Neuronal stem cell (in vitro differentiated cells): ENCODE results near the gene NTRK2.

Source experiments
- DNase-seq: peaks from one replicate; pipeline ENCODE4 v3.0.0-alpha.2; 2013; ENCODE audit warnings: low spot score
- H2AFZ ChIP-seq: one replicate; pipeline ENCODE4 v1.6.1; 2013; ENCODE audit warnings: mild to moderate bottlenecking, low read length, inconsistent platforms
- H2AK5ac ChIP-seq: 2 replicates; pipeline ENCODE4 v1.6.1; 2013; ENCODE audit warnings: low read depth, mild to moderate bottlenecking, inconsistent platforms, low read length, moderate library complexity, mixed read lengths
- H2BK120ac ChIP-seq: 2 replicates; pipeline ENCODE4 v1.6.1; 2013; ENCODE audit warnings: low read depth, mild to moderate bottlenecking, inconsistent platforms, low read length, moderate library complexity, mixed read lengths
- H2BK12ac ChIP-seq: one replicate; pipeline ENCODE4 v1.6.1; 2013; ENCODE audit warnings: low read length, inconsistent platforms
- H2BK15ac ChIP-seq: 2 replicates; pipeline ENCODE4 v1.6.1; 2013; ENCODE audit warnings: mild to moderate bottlenecking, low read length, inconsistent platforms, mixed read lengths
- H2BK5ac ChIP-seq: one replicate; pipeline ENCODE4 v1.6.1; 2013; ENCODE audit warnings: inconsistent platforms, mild to moderate bottlenecking, low read length, moderate library complexity
- H3K14ac ChIP-seq: one replicate; pipeline ENCODE4 v1.6.1; 2013; ENCODE audit warnings: low read length, inconsistent platforms
- H3K18ac ChIP-seq: 2 replicates; pipeline ENCODE4 v1.6.1; 2013; ENCODE audit warnings: low read length, inconsistent platforms
- H3K23ac ChIP-seq: 2 replicates; pipeline ENCODE4 v1.6.1; 2013; ENCODE audit warnings: low read depth, mild to moderate bottlenecking, mixed read lengths, low read length, inconsistent platforms; ENCODE audit not compliant: poor library complexity
- H3K27ac ChIP-seq: replicated peaks from 3 replicates; pipeline ENCODE4 v1.5.1; 2013; ENCODE audit warnings: low read length, inconsistent platforms
- H3K27me3 ChIP-seq, 3 experiments: 2 replicates each; pipeline ENCODE4 v1.6.1; 2013; ENCODE audit warnings: low read length in 3 of 3, mild to moderate bottlenecking in 2 of 3, inconsistent platforms in 1 of 3, low read depth in 1 of 3, mixed read lengths in 1 of 3, moderate library complexity in 1 of 3; ENCODE audit not compliant: control insufficient read depth in 3 of 3, insufficient read depth in 3 of 3
- H3K36me3 ChIP-seq, 2 donors: replicated peaks in 1 of 2; 2 replicates each; pipeline ENCODE4 v1.6.1; 2013; ENCODE audit warnings: low read length in 2 of 2; ENCODE audit not compliant: control insufficient read depth in 2 of 2, insufficient read depth in 2 of 2
- H3K4ac ChIP-seq: 2 replicates; pipeline ENCODE4 v1.6.1; 2013; ENCODE audit warnings: inconsistent platforms, mild to moderate bottlenecking, low read length, moderate library complexity
- H3K4me1 ChIP-seq, 2 donors: 1 replicate in 1 of 2; 2 replicates in 1 of 2; pipeline ENCODE4 v1.6.1; 2013; ENCODE audit warnings: low read length in 2 of 2, low read depth in 1 of 2; ENCODE audit not compliant: control insufficient read depth in 2 of 2, insufficient read depth in 1 of 2
- H3K4me2 ChIP-seq: one replicate; pipeline ENCODE4 v1.6.1; 2013; ENCODE audit warnings: mild to moderate bottlenecking, low read length, inconsistent platforms; ENCODE audit not compliant: insufficient read depth, poor library complexity, severe bottlenecking
- H3K4me3 ChIP-seq, 2 donors: 2 replicates each; pipeline ENCODE4 v1.5.1; 2013; ENCODE audit warnings: low read length in 2 of 2, mild to moderate bottlenecking in 2 of 2, inconsistent platforms in 1 of 2, moderate library complexity in 1 of 2
- H3K79me1 ChIP-seq: one replicate; pipeline ENCODE4 v1.6.1; 2013; ENCODE audit warnings: low read depth, mild to moderate bottlenecking, inconsistent platforms, low read length, moderate library complexity
- H3K9ac ChIP-seq: one replicate; pipeline ENCODE4 v1.6.1; 2013; ENCODE audit warnings: mild to moderate bottlenecking, low read depth, low read length, inconsistent platforms; ENCODE audit not compliant: poor library complexity
- H3K9me3 ChIP-seq, 2 donors: replicated peaks in 1 of 2; 2 replicates each; pipeline versions ENCODE3 to v1.6.1; 2013; ENCODE audit warnings: low read length in 2 of 2, mild to moderate bottlenecking in 2 of 2, inconsistent platforms in 1 of 2, low read depth in 1 of 2, mixed read lengths in 1 of 2, moderate library complexity in 1 of 2; ENCODE audit not compliant: control insufficient read depth in 2 of 2, insufficient read depth in 1 of 2
- H4K8ac ChIP-seq: one replicate; pipeline ENCODE4 v1.6.1; 2013; ENCODE audit warnings: low read depth, mild to moderate bottlenecking, inconsistent platforms, low read length, moderate library complexity
- H4K91ac ChIP-seq: one replicate; pipeline ENCODE4 v1.6.1; 2013; ENCODE audit warnings: low read length, low read depth, mild to moderate bottlenecking, inconsistent platforms; ENCODE audit not compliant: poor library complexity
- WGBS, 2 donors: extraction: QIAGEN DNeasy Blood & Tissue Kit; methylation state at CpG; one replicate each; pipeline ENCODE4 v1.1.7; 2013; ENCODE audit warnings: missing lambda C conversion rate in 2 of 2, mixed read lengths in 1 of 2; ENCODE audit not compliant: insufficient read length in 2 of 2, insufficient replicate concordance in 1 of 2; ENCODE audit errors: extremely low coverage in 2 of 2; 5-methylcytosine and 5-hydroxymethylcytosine counted together

NTRK2 gene

GRCh38 chr9:84875193-84875592, 205.7 kb downstream of the NTRK2 start:
- no peak overlapping the region for H3K27ac ChIP-seq
- no peaks in the 10 kb centered on the region for H3K79me1 ChIP-seq
- H3K27me3 ChIP-seq = no peaks in the 10 kb centered on the region
- H3K14ac ChIP-seq = no peak overlapping the region
- H2AFZ ChIP-seq = peak overlapping the region; percentile 80
- no peak overlapping the region for H4K91ac ChIP-seq
- H2BK120ac ChIP-seq = no peak overlapping the region
- no peak for DNase-seq
- WGBS, 2 donors = no CpG with 5 or more reads among the region's 4 CpGs
- H4K8ac ChIP-seq = no peak overlapping the region
- H3K4me1 ChIP-seq = peaks cover 5 to 8% of the 10 kb centered on the region in 2 donors
- no peaks in the 10 kb centered on the region for H3K9me3 ChIP-seq
- H3K36me3 ChIP-seq = no peaks in the 10 kb centered on the region
- H2BK5ac ChIP-seq = no peak overlapping the region
- no peak overlapping the region for H3K4ac ChIP-seq
- no peak overlapping the region for H3K4me2 ChIP-seq
- no peak overlapping the region for H2AK5ac ChIP-seq
- H2BK15ac ChIP-seq = no peak overlapping the region
- H3K23ac ChIP-seq = no peak overlapping the region
- no peak overlapping the region for H3K18ac ChIP-seq
- H2BK12ac ChIP-seq = no peak overlapping the region
- no peak overlapping the region for H3K9ac ChIP-seq
- no peak overlapping the region for H3K4me3 ChIP-seq

- Histone ChIP-seq H3K4me1 (peaks cover under 1 to 3% of the 10 kb centered on the region in 2 donors), H2AFZ (no peak overlapping the region), H3K27me3 (no peaks in the 10 kb centered on the region), H3K36me3 (no peaks in the 10 kb centered on the region), H3K18ac (no peak overlapping the region), H3K4me3 (no peak overlapping the region), H2BK120ac (no peak overlapping the region), H3K14ac (no peak overlapping the region), H4K91ac (no peak overlapping the region), H3K4ac (no peak overlapping the region), H3K79me1 (no peaks in the 10 kb centered on the region), H2BK5ac (no peak overlapping the region), H2BK12ac (no peak overlapping the region), H3K27ac (no peak overlapping the region), H3K23ac (no peak overlapping the region), H3K9ac (no peak overlapping the region), H4K8ac (no peak overlapping the region), H2BK15ac (no peak overlapping the region), H2AK5ac (no peak overlapping the region), H3K9me3 (no peaks in the 10 kb centered on the region), H3K4me2 (no peak overlapping the region)
- WGBS, 2 donors = no CpG with 5 or more reads among the region's 1 CpG
- no peak for DNase-seq
These were observed 210.1 kb downstream of the NTRK2 start for GRCh38 chr9:84879631-84880030.

DNA sequence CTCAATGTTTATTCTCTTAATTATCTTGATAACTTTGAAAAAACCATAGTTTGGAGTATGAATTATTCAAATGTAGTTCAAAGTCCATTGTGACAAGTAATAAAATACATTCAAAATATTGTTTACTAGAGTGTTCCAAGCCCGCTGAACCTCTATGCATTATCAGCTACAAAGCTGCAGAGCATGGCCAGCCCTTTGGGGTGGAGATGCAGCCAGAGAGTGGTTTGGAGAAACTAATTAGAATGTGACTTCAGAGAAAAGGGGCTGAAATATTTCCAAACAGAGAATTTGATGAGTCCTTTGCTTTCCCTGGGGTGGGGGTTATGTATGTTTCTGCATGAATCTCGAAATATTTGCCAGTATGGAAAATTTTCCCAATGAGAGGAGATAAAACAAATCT, 211.3 kb downstream of the NTRK2 start:
- no peak overlapping the region for H2AK5ac ChIP-seq
- H2BK12ac ChIP-seq = no peak overlapping the region
- DNase-seq = no peak
- no peak overlapping the region for H3K14ac ChIP-seq
- no peak overlapping the region for H3K4me2 ChIP-seq
- no peak overlapping the region for H2BK5ac ChIP-seq
- no peak overlapping the region for H3K18ac ChIP-seq
- H3K27me3 ChIP-seq = no peaks in the 10 kb centered on the region
- no peak overlapping the region for H3K4me3 ChIP-seq
- no peaks in the 10 kb centered on the region for H3K79me1 ChIP-seq
- H2BK120ac ChIP-seq = no peak overlapping the region
- no peak overlapping the region for H2BK15ac ChIP-seq
- no peaks in the 10 kb centered on the region for H3K4me1 ChIP-seq
- no peak overlapping the region for H4K91ac ChIP-seq
- H2AFZ ChIP-seq = no peak overlapping the region
- H3K23ac ChIP-seq = no peak overlapping the region
- H3K27ac ChIP-seq = no peak overlapping the region
- H3K36me3 ChIP-seq = no peaks in the 10 kb centered on the region
- no peak overlapping the region for H3K9ac ChIP-seq
- no peak overlapping the region for H3K4ac ChIP-seq
- H3K9me3 ChIP-seq = no peaks in the 10 kb centered on the region
- H4K8ac ChIP-seq = no peak overlapping the region
- no CpG with 5 or more reads among the region's 2 CpGs for WGBS, 2 donors

- no peak overlapping the region for H3K27ac ChIP-seq
- DNase-seq = no peak
- H3K9ac ChIP-seq = no peak overlapping the region
- H2AFZ ChIP-seq = no peak overlapping the region
- H3K23ac ChIP-seq = no peak overlapping the region
- H2BK5ac ChIP-seq = no peak overlapping the region
- H3K27me3 ChIP-seq = no peaks in the 10 kb centered on the region
- no peak overlapping the region for H3K18ac ChIP-seq
- H3K36me3 ChIP-seq = no peaks in the 10 kb centered on the region
- WGBS, 2 donors = no CpG with 5 or more reads among the region's 8 CpGs
- H3K4me1 ChIP-seq = no peaks in the 10 kb centered on the region
- no peak overlapping the region for H2BK12ac ChIP-seq
- no peak overlapping the region for H4K91ac ChIP-seq
- no peak overlapping the region for H3K4me3 ChIP-seq
- H3K4ac ChIP-seq = no peak overlapping the region
- no peak overlapping the region for H3K4me2 ChIP-seq
- no peak overlapping the region for H2BK15ac ChIP-seq
- no peak overlapping the region for H2AK5ac ChIP-seq
- no peak overlapping the region for H3K14ac ChIP-seq
- H2BK120ac ChIP-seq = no peak overlapping the region
- no peaks in the 10 kb centered on the region for H3K79me1 ChIP-seq
- H3K9me3 ChIP-seq = no peaks in the 10 kb centered on the region
- no peak overlapping the region for H4K8ac ChIP-seq
These were observed 217.3 kb downstream of the NTRK2 start for GRCh38 chr9:84886866-84887265.
